Rectal smooth muscle tissue (tissue), 1 donor: ENCODE results near the gene TUT4.
"Not testable (repeated sequence)": the region's sequence is repeated elsewhere in the genome, so short reads cannot be mapped to it uniquely, and the experiment has no call there.

Experiments used
- H3K27ac ChIP-seq: one replicate; pipeline ENCODE4 v1.7.0; 2013; ENCODE audit warnings: low read depth, low read length, inconsistent platforms
- H3K27me3 ChIP-seq: one replicate; pipeline ENCODE4 v1.7.0; 2013; ENCODE audit warnings: low read length; ENCODE audit not compliant: control insufficient read depth, insufficient read depth
- H3K36me3 ChIP-seq: one replicate; pipeline ENCODE4 v1.7.0; 2013; ENCODE audit warnings: low read length; ENCODE audit not compliant: control insufficient read depth, insufficient read depth
- H3K4me1 ChIP-seq: one replicate; pipeline ENCODE4 v1.7.0; 2013; ENCODE audit warnings: low read length; ENCODE audit not compliant: control insufficient read depth, insufficient read depth
- H3K4me3 ChIP-seq: one replicate; pipeline ENCODE4 v1.7.0; 2013; ENCODE audit warnings: low read length
- H3K9ac ChIP-seq: one replicate; pipeline ENCODE4 v1.7.0; 2013; ENCODE audit warnings: low read length

TUT4 gene

DNA sequence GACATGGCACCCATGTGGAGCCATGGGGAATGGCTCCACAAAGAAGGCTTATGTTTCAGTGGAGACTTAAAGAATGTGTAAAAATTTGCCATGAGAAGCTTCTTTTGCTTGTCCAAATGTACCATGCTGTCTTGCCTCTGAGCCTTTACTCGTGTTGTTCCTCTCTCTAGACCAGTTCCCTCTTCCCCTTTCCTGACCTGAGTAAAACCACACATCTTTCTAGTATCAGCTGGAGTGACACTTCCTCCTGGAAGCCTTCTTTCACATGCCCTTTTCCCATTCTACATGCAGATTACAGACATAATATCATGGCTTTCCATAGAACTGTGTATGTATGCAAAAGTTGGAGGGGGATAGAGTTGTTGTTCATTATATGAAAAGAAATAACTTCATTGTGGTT lies 35.6 kb upstream of the TUT4 start:
- no peak overlapping the region for H3K27ac ChIP-seq
- H3K36me3 ChIP-seq: no peaks in the 10 kb centered on the region
- H3K9ac ChIP-seq: no peak overlapping the region
- no peaks in the 10 kb centered on the region for H3K4me1 ChIP-seq
- H3K27me3 ChIP-seq: no peaks in the 10 kb centered on the region
- no peak overlapping the region for H3K4me3 ChIP-seq

DNA sequence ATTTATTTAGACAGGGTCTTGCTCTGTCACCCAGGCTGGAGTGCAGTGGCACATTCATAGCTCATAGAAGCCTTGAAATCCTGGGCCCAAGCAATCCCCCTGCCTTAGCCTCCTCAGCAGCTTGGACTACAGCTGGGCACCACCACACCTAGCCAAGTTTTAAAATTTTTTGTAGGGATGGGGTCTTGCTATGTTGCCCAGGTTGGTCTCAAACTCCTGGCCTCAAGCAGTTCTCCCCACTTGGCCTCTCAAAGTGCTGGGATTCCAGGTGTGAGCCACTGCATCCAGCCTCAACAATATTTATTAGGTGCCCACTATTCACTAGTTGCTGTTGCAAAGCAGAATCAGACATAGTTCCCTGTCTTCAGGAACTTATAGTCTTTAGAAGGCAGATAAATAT lies 35.1 kb upstream of the TUT4 start:
- Histone ChIP-seq H3K9ac (no peak overlapping the region), H3K27ac (no peak overlapping the region), H3K36me3 (no peaks in the 10 kb centered on the region), H3K4me3 (no peak overlapping the region), H3K27me3 (no peaks in the 10 kb centered on the region), H3K4me1 (no peaks in the 10 kb centered on the region)

DNA sequence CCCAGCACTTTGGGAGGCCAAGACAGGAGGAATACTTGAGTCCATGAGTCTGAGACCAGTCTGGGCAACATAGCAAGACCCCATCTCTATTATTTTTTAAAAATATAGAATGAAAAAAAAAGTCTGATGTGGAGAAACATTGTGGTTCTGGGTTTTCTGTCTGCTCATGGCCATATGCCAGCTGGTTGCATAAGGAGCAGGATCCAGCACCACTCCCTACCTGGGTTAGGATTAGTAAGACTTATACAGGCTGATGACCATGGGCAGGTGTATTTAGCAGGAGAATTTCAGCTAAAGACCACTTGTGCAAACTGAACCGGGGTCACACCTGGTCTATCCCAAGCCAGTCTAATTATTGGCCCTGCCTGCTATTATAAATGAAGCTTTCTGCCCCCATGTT lies 32.6 kb upstream of the TUT4 start:
- no peak overlapping the region for H3K9ac ChIP-seq
- no peak overlapping the region for H3K27ac ChIP-seq

DNA sequence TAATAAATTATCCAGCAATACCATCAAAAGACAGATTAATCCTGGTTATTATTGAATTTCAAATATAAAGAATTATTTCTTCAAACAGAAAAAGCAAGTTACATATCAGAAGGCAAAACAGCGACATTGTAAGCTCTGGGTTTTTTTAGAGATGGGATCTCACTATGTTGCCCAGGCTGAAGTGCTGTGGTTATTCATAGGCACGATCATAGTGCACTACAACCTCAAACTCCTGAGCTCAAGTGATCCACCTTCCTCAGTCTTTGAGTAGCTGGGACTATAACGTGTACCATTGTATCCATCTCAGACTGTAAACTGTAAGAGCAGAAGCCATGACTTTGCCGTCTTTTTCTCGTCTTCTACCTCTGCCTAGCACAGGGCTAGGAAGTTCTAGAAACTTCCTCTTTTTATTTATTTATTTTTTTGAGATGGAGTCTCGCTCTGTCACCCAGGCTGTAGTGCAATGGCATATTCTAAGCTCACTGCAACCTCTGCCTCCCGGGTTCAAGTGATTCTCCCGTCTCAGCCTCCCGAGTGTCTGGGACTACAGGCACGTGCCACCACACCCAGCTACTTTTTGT lies 29.3 kb upstream of the TUT4 start:
- Histone ChIP-seq H3K27ac (no peak overlapping the region), H3K27me3 (no peaks in the 10 kb centered on the region), H3K4me3 (no peak overlapping the region), H3K36me3 (no peaks in the 10 kb centered on the region), H3K4me1 (no peaks in the 10 kb centered on the region), H3K9ac (no peak overlapping the region)

More for the DNA sequence above, 32.6 kb upstream of the TUT4 start:
- no peaks in the 10 kb centered on the region for H3K4me1 ChIP-seq
- H3K36me3 ChIP-seq: no peaks in the 10 kb centered on the region
- H3K27me3 ChIP-seq: no peaks in the 10 kb centered on the region
- no peak overlapping the region for H3K4me3 ChIP-seq

DNA sequence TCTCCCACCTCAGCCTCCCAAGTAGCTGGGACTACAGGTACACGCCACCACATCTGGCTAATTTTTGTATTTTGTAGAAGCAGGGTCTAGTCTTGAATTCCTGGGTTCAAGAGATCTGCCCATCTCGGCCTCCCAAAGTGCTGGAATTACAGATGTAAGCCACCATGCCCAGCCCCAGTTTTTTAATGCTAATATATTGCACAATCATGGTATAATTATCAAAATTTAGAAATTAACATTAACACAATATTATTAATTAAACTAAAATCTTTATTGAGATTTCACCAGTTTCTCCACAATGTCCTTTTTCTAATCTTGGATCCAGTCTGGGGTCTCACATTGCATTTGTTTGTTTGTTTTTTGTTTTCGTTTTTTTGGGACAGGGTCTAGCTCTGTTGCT lies 27.4 kb upstream of the TUT4 start:
- H3K4me3 ChIP-seq: no peak overlapping the region
- H3K36me3 ChIP-seq: no peaks in the 10 kb centered on the region
- no peaks in the 10 kb centered on the region for H3K27me3 ChIP-seq
- H3K27ac ChIP-seq: no peak overlapping the region
- no peak overlapping the region for H3K9ac ChIP-seq
- no peaks in the 10 kb centered on the region for H3K4me1 ChIP-seq

DNA sequence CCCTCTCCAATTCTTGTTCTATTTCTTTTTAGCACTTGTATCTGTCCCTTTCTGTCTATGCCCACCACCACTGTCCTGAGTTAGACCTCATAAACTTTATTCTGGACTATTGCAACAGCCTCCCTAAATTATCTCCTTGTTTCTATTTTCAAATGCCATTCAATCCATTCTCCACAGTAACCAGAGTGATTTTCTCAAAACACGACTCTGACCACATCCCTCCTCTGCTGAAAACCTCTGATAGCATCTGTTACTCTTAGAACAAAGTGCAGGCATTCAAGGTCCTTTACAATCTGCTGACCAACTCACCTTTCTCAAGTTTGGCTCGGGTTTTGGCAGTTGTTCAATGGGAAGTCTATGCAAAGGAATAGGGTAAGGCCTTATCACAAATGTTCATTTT lies 26.5 kb upstream of the TUT4 start:
- H3K36me3 ChIP-seq: no peaks in the 10 kb centered on the region
- no peak overlapping the region for H3K4me3 ChIP-seq
- H3K9ac ChIP-seq: no peak overlapping the region
- no peaks in the 10 kb centered on the region for H3K27me3 ChIP-seq
- no peak overlapping the region for H3K27ac ChIP-seq
- peaks cover 4% of the 10 kb centered on the region for H3K4me1 ChIP-seq

DNA sequence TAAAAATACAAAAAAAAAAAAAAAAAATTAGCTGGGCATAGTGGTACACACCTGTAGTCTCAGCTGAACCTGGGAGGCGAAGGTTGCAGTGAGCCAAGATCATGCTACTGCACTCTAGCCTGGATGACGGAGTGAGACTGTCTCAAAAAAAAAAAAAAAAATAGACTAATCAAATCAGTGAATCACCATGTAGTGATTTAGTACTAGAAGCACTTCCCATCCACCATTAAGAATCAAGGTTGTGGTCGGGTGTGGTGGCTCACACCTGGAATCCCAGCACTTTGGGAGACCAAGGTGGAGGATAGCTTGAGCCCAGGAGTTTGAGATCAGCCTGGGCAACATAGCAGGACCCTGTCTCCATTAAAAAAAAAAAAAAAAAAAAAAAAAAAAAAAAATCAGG lies 25.2 kb upstream of the TUT4 start:
- H3K9ac ChIP-seq, H3K27ac ChIP-seq, H3K27me3 ChIP-seq, H3K4me1 ChIP-seq, H3K4me3 ChIP-seq, H3K36me3 ChIP-seq: not testable (repeated sequence)

DNA sequence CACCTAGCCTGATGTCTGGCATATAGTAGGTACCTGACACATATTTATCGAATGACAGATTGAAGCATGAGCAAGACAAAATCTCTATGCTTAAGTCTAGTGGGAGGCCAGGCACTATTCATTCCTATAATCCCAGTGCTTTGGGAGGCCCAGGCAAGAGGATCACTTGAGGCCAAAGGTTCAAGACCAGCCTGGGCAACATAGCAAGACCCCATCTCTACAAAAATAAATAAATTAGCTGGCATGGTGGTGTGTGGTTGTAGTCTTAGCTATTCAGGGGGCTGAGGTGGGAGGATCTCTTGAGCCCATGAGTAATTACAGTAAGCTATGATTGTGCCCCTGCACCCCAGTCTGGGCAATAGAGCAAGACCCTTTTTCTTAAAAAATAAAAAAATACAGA lies 23.2 kb upstream of the TUT4 start:
- Histone ChIP-seq H3K27ac (no peak overlapping the region), H3K27me3 (no peaks in the 10 kb centered on the region), H3K4me1 (peaks cover 7% of the 10 kb centered on the region), H3K4me3 (no peak overlapping the region), H3K36me3 (no peaks in the 10 kb centered on the region), H3K9ac (no peak overlapping the region)

DNA sequence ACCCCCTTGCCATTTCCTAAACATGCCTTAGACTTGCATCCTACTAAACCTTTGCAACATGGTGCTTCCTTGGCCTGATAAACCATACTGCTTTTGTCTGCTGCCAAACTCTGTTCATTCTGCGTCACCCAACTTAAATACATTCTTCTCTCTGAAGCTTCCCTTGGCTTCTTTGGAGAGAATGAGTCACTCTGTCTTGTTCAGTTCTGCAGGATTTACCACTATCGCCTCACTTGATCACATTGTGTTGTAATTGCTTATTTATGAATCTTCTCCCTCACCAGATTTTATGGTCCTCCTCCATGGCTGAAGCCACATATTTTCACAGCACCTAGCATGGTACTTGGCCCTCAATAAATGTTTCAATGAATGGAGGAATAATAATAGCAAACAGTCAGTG lies 21.7 kb upstream of the TUT4 start:
- Histone ChIP-seq H3K27me3 (no peaks in the 10 kb centered on the region), H3K36me3 (no peaks in the 10 kb centered on the region), H3K4me1 (peaks cover 7% of the 10 kb centered on the region), H3K4me3 (no peak overlapping the region), H3K27ac (peak overlapping the region; percentile 47), H3K9ac (no peak overlapping the region)

DNA sequence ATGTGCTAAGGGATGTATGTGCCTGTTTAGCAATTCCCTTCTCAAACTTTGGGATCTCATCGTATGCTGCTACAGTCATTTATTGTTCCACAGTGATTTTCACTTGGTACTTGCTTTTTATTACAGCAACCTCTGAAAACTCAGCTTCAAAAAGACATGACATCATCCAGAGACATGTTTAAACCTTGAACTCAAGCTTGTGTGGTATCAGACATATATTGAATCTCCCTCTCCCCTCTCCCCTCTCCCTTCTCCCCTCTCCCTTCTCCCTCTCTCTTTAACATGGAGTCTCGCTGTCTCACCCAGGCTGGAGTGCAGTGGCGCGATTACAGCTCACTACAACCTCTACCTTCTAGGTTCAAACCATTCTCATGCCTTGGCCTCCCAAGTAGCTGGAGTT lies 19.5 kb upstream of the TUT4 start:
- H3K27me3 ChIP-seq: no peaks in the 10 kb centered on the region
- H3K36me3 ChIP-seq: no peaks in the 10 kb centered on the region
- no peak overlapping the region for H3K27ac ChIP-seq
- no peak overlapping the region for H3K4me3 ChIP-seq
- peaks cover 7% of the 10 kb centered on the region for H3K4me1 ChIP-seq
- H3K9ac ChIP-seq: no peak overlapping the region

DNA sequence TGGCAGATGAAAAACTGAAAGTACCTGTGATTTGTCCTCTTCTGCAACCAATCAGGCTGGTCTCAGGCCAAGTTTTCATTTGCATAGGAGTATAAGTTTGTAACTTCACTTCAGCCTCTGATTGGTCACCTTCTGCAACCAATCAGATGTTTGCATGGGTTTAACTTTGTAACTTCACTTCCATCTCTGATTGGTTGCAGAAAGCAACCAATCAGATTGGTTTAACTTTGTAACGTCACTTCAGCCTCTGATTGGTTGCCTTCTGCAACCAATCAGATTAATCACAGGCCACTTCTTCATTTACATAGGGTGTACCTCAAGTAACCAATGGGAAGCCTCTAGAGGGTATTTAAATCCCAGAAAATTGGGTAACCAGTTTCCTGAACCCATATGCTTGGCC lies 18.9 kb upstream of the TUT4 start:
- Histone ChIP-seq H3K4me3 (no peak overlapping the region), H3K27me3 (no peaks in the 10 kb centered on the region), H3K27ac (no peak overlapping the region), H3K36me3 (no peaks in the 10 kb centered on the region), H3K4me1 (peaks cover 7% of the 10 kb centered on the region), H3K9ac (no peak overlapping the region)

DNA sequence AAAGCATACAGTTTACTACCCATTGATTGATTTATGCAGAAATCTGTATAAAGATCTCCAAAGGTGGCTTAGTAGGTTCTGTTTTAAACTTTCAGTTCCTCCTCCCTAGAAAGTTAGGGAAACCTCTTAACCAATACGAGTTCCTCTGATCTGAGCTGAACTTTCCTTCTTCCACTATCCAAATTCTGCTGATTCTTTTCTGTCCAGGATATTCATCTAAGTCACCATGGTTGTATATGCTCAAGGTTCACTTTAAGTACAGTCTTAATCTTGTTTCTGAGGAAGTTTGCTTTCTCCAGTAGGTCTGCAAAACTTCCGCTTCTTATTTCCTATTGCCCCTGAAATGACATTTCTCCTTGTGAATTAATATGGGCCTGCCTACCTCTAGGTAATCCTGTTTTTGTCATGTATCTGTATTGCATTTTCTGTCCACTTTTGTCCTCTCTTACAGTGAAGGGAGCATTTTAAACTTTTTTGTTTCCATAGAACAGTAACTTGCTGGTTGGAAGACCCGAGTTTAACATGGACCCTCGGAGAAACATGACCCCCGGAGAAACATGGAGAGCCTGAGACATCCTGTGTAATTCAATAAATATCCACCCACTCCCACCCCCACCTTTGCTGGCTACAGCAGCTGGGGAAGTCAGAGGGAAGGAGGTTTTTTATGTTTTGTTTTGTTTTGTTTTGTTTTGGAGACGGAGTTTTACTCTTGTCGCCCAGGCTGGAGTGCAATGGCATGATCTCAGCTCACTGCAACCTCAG lies 16.7 kb upstream of the TUT4 start:
- H3K4me1 ChIP-seq: peaks cover 4% of the 10 kb centered on the region

DNA sequence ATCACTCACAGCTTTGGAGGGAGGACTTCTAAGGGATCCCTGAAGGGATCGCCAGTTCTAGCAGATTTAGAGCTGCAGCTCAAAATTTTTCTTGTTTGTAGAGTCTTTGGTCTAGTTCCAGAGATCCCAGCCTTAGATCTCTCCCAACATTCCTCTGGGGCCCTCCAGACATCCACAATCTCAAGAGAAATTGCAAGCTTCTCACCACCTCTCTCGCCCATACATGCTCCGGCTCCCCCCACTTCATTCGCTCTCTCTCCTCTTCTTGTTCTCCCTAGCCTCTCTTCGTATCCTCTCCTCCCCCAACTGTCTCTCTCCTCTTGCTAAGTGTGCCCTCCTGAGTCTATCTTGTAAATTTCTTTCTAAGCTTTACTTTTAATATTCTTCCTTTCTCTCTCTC lies 15.1 kb upstream of the TUT4 start:
- H3K36me3 ChIP-seq: no peaks in the 10 kb centered on the region
- no peak overlapping the region for H3K4me3 ChIP-seq
- H3K9ac ChIP-seq: no peak overlapping the region
- no peak overlapping the region for H3K27ac ChIP-seq
- no peaks in the 10 kb centered on the region for H3K27me3 ChIP-seq
- H3K4me1 ChIP-seq: no peaks in the 10 kb centered on the region

More for the DNA sequence above, 16.7 kb upstream of the TUT4 start:
- Histone ChIP-seq H3K4me3 (no peak overlapping the region), H3K36me3 (no peaks in the 10 kb centered on the region), H3K27me3 (no peaks in the 10 kb centered on the region), H3K9ac (no peak overlapping the region), H3K27ac (no peak overlapping the region)
